NCI-H2227 (cell line): ENCODE results near the gene CLEC2A.

Source experiments
- DNase-seq: peaks from one replicate; lab custom pipeline; 2025; ENCODE audit not compliant: unreplicated experiment; lab: John Stamatoyannopoulos, UW

CLEC2A gene

DNA sequence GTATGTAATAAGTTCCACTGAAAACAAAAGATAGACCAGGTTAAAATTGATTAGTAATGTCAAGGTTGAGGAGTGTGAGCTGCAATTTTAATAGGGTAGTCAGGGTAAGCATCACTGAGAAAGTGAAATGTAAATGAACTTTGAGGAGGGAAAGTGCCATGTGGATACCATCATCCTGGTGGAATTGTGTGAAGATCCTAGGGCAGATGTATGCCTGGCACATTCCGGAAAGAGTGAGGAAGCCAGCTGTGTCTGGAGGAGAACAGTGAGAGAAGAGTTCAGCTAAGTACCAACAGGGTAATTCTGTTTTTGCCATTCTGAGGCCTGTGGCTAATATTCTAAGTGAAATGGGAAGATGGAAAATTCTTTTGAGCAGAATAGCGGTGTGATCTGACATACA is 2.9 kb upstream of the CLEC2A start:
- no peak for DNase-seq

DNA sequence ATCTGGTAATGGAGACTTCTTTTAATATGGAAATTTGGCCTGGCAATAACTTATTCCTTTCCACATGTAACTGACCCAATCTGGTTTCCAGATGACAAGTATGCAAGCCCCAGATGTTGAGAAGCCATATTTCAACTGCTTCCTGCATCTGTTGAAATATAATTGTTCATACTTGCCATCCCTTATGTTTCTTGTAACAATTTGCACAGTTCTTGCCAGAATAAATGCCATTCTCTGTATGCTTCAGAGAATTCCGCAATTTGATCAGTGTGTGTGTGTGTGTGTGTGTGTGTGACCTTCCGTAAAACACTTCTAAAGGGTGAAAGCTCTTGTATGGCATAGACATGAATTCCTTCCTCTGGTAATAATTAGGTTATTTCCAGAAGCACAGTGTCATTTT is 1.8 kb upstream of the CLEC2A start:
- no peak for DNase-seq

DNA sequence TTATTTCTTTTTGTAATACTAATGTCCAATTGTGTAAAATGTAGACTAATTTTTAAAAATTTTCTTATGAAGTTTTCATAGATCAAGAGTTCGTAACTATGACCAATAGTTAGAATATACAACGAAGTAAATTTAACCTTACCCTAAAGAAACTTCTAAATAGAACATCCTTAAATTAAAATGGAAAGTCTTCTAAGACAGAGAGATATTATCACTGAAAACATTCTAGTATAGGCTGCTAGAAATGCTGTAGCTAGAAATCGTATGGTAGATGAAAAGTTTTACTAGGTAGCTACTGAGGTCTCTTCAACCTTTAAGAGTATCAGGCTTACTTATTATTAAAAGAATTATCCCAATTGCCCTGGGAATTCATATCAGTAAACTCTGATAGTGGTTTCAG is 925 bp downstream of the CLEC2A start:
- DNase-seq, result no peak

DNA sequence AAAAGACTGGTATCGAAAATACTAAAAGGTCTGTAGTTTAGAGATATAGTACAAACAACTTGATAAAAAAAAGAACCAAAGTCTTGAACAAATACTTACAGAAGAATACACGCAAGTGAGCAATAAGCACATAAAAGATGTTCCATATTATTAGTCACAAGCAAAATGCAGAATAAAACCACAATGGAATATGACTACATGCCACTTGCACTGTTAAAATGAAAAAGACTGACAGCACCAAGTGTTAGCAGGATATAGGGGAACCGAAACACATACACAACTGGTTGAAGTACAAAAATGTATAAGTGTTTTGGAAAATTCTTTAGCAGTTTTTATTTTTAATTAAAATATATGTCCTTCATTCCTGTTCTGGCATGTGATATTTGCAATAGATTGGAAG is 3.6 kb downstream of the CLEC2A start:
- DNase-seq, result no peak

DNA sequence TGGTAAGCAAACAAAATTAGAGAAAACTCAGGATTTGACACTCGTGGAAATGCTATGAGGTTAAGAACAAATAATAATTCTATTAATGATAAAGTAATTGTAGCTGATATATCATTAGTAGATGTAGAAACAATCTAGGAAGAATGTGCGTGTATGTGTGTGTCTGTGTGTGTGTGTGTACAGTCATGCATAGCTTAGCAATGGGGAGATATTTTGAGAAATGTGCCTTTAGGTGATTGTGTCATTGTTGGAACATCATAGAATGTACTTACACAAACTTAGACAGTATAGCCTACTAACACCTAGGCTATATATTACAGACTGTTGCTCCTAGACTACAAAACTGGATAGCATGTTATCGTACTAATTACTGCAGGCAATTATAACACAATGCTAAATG is 5.3 kb downstream of the CLEC2A start:
- no peak for DNase-seq

DNA sequence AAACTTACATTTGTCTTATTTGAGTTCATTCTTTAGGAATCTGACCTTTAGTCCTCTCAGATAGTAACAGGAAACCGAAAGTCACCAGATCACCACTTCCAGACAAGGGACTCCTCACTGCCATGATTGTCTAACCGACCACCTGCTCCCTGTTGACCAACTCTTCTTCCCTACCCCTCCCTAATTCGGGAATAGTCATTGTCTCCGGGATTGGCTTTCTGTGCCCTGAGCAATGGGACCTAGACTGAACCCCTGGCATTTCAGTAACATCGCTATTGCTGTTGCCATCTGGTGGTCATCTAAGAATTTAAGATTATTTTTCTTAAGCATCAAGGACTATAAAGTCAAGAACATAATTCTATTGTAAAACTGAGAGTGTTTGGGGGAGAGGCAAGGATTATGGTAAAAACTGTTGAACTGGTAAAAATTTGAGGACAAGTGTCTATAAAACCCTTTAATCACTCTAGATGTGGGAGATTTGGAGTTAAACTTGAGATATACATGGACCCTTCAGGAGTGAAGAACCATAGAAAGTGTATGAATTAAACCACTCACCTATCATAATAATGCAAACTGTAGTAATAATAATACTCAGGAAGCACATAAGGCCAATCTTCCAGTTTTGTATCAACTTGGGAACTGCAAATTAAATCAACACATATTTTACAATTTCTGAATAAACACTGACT is 6.3 kb downstream of the CLEC2A start:
- DNase-seq, result no peak

DNA sequence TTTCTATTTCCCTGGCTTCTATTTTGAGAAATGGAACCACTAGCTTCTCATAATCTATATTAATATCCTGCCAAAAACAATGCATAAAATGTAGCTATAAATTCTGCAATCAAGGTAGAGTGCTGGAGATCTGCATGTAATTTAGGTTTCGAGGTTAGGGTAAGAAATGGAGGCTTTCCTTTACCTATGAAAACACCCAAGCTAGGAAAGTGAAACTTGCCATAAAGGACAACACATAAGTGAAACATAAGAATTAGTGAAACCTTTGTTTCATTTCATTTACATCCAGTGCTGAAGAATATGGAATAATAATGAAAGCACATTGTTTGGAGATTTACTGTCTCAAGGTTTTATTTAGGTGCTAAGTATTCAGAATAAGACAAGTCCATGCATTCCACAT is 9.7 kb downstream of the CLEC2A start:
- DNase-seq, result no peak

DNA sequence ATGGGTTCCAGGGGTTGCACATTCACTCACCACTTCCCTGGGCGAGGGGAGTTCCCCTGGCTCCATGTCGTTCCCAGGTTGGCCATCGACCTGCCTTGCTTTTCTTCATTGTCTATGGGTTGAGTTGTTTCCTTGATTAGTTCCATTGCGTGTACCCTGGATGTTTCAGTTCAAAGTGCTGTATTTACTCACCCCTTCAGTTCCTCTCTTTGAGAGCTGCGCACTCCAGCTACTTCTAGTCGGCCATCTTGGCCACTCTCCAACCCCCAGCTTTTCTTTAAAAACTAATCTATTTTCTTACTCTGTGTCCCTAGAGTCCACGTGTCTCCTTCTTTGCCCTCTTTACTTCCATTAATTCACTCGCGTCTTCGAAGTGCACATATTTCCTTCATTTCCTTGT is 11.7 kb downstream of the CLEC2A start:
- DNase-seq, result no peak

DNA sequence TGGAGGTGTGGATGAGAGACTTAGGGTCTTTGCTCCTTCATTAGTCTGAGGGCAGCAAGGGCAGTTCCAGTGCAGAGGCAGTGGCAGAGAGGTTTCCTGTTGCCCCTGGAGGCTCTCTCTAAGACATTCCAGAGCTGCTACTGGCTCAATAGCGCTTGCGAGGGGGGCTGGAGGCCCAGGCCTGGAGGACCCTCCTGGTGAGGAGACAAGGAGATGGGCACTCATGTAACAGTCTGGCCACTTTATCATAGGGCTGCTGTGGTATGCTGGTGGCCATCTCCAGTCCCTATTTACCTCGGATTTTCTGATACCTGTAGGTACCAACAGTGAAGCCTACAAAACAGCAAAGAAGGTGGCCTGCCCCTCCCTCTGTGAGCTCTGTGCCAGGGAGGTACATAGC is 12.7 kb downstream of the CLEC2A start:
- DNase-seq, result no peak

DNA sequence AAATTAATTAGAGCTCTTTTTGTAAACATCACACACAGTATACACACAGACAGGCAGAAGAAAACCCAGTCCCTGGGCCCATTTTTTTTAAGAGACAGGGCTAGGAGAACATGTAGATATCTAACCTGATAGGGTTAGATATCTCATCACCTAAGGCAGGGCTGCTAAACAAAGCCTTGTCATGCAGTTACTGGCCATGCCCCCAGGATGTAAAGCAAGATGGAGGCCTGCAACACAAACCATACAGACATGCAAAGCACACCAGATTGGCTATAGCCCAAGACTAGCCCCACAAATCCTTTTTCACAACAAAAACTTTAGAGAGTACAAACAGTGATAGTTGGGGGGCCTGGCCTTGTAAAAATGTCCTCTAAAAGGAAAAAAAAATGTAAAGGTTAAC is 20.5 kb downstream of the CLEC2A start:
- DNase-seq, result no peak

DNA sequence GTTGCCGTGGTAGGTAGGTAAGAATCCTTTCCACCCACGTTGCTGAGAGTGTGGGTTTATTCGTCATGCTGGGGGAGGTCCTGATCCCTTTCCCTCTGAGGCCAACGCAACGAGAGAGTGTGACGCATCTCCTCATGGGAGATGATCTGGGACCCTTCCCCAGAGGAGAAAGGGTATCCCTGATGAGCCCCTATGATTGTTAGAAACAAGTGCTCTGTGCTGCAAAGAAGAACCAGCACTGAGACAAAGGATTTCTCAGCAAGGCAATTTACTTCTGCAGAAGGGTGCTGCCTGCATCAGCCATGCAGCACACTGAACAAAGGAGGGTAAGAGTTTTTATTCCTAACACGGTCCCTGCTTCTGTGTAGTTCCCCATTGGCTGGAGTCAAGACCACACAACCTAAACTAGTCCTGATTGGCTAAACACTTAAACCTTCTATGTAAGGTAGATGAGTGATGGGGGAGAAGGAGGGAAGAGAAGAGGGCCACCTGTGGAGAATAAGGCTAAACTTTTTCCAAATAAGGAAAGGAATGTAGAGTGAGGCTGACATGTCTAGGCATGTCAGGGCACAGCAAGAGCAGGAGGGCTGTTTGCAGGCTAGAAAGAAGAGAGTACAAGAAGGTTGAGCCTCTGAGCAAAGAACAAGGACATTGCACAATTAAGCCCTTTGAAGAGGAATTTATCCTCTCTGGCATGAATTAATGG is 21.3 kb downstream of the CLEC2A start:
- no peak for DNase-seq

DNA sequence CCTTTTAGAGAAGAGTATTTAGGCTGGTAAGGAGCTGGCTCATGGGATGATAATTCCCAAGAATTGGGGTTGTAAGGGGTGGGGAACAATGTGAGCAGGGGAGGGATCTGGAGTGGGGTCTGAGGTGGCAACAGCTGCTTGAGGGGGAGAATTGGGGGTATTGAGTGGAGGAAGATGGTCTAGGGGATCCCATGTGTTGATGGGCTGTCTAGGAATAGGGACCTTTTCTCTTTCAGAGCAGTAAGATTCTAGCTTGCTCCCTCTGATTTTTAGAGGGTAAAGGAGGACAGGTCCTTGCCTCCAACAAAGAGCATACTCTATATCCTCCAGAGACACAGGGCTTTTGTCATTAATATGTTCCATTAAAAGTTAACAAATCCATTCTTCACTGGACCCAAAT is 22.4 kb downstream of the CLEC2A start:
- no peak for DNase-seq

DNA sequence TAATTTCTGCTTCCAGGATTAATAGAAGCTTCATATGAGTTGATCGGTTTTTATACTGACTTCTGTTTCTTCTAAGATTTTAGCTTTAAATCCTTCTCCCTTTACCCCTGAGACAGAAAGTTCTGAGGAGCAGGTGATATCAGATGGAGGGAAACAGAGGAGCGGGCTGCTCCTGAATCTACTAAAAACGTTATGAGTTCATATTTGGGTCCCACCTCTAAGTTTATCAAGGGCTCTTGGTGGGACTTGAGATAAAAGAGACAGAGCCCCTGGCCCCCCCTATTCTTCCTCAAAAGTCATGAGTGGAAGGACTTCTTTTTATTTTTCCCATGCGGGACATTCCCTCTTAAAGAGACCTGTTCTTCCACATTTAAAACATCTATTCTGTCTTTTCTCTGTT is 23.8 kb downstream of the CLEC2A start:
- no peak for DNase-seq

DNA sequence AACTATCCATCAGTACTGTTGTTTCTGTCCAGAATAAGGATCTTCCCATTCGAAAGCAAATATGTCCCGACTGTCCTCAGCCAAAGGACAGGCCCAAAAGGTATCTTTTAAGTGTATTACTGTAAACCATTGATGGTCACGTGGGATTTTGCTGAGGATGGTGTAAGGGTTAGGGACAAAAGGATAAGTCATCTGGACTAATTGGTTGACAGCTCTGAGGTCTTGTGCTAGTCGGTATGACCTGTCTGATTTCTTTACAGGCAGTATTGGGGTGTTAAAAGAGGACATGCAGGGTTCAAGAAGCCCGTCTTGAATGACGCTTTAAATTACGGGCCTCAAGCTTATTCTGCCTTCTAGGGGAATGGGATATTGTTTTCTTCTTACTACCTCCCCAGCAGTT is 24.4 kb downstream of the CLEC2A start:
- no peak for DNase-seq

DNA sequence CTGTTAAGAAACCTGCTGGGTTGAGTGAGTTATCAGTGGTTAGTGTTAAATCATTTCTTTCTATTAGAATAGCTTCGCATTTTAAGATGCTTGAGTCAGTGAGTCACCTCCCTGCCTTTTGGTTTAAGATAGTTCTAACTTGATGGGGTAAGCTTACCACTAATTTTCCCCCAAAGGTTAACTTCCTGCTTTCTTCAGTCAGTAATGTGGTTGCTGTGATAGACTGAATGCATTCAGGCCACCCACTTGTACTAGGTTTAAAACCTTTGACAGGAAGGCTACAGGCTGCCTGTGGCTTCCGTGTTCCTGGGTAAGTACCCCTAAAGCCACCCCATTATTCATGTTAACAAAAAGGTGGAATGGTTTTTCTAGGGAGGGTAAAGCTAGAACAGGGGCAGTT is 25.3 kb downstream of the CLEC2A start:
- no peak for DNase-seq

DNA sequence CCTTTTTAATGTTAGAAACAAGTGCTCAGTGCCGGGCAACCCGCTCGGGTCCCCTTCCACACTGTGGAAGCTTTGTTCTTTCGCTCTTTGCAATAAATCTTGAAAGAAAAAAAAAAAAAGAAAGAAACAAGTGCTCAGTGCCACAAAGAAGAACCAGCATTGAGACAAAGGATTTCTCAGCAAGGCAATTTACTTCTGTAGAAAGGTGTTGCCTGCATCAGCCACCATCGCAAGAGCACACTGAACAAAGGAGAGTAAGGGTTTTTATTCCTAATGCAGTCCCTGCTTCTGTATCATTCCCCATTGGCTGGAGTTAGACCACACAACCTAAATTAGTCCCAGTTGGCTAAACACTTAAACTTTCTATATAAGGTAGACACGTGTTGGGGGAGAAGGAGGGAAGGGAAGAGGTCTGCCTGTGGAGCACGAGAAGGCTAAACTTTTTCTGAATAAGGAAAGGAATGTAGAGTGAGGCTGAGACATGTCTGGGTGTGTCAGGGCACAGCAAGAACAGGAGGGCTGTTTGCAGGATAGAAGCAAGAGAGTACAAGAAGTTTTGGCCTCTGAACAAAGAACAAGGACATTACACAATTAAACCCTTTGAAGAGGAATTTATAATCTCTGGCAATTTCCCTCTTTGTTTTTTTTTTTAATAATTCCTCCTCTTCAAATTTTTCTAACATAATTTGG is 29.5 kb downstream of the CLEC2A start:
- no peak for DNase-seq

DNA sequence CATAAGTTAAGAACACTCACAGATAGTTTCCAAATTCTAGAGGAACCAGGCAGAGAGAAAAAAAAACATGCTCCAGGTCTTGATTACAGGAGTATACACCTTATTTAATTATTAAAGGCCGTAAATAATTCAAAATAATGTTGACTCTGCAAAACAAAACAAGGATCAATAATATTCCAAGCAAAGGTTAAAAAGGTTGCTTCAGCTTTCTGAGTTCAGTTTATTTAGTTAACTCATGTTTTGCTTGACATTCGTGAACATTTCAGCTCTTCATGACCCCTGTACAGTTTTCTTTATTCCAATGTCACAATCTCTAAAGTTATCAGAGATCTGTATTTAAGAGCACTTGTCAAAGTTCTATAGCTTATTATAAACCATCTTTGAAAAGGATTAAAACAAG is 31.2 kb downstream of the CLEC2A start:
- DNase-seq, result no peak

DNA sequence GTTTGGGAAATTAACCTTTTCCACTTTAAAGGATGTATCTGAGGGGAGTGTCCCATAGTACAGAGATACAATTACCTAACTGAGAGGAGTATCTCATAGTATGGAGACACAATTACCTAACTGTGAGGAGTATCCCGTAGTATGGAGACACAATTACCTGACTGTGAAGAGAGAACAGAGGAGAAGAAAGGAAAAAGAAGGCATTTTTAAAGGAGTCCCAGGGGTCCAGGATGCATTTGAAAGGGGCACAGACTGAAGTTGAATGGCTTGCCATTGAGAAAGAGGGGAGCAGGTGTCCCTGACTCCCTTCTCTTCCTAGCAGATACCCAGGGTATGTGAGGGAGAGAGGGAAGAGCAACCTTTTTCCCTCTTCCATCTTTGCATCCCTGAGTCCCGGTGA is 33.0 kb downstream of the CLEC2A start:
- no peak for DNase-seq

DNA sequence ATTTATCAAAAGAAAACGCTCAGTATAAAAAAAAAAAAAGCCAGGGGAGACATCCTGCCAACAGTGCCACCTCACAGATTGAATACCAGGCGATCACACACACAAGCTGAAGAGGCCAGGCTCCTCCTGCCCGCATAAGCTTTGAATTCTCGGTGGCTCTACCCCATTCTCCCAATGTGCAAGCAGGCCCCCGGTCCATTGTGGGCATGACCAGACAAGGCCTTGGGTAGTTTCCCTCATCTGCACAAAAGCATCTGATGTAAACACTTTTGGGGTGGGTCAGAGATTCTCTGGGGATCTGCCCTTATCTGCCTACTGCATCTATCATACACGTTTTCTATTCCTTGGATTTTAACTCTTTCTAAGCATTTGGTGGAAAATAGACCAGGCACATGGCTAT is 34.6 kb downstream of the CLEC2A start:
- no peak for DNase-seq

DNA sequence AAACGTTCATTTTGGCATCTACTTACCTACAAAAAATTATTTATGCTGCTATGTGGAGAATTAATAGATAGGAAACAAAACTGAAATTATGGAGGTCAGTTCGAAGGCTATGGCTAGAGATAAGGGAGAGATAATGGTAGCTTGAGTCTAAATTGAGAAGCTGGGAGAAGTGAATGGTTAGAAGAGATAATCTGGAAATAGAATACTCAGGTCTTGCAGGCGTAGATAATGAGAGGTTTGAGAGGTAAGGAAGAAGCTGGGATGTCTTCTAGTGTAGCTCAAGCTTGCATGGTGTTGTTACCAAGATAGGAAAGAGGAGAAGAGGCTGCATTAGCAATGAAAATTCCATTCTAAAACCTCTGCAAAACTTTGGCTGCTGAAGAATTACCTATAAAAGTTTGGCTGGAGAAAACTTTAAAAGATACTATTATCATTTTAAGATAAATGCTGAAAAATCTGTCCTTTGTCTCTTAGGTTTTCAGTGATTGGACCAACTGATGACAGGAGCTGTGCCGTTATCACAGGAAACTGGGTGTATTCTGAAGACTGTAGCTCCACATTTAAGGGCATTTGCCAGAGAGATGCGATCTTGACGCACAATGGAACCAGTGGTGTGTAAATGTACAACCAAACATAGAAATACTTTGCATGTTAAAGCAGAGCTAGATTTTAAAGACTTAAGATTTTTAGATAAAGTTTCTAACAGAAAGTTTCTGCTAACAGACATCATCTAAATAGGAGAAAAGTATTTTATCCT is 36.8 kb downstream of the CLEC2A start:
- no peak for DNase-seq

DNA sequence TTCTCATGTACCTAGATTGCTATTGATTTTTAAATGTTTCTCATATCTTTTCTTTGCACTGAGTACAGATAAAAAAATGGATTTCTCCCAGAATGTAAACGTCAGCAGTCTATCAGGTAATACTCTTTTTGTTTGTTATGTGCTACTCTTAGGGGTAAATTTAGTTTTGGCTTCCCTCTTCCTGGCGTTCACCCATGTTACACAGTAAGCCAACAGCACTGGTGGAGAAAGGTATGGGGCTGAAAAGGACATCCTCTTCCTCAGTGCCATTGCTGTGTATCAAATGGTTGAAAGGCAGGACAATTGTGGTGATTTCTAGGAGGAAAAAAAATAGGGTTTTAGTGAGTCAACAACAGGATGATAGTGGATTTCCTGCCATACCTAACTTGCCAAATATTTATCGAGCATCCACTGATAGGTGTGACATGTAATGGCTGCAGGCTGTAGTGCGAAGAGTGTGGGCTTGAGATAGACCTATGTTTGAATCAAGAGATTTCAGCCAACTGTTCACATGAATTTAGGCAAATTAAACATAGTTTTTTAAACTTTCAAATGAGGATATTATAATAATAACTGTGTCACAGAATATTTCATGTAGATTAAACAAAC is 43.4 kb downstream of the CLEC2A start:
- no peak for DNase-seq
